Vagina (tissue), 2 donors: ENCODE measurements around the gene MEGF6. TPM values are rescaled to one million over a fixed set of nuclear protein-coding genes. Genes with fewer than 3 reads are reported as not detected.

Source experiments
- DNase-seq, 2 donors: peaks; one replicate each; pipeline ENCODE4 v3.0.0-alpha.2; 2017; ENCODE audit errors: extremely low spot score in 2 of 2
- H3K27ac ChIP-seq: fragments of 200-600 bp; sonication (generic); one replicate; pipeline ENCODE4 v1.5.1; 2019
- H3K27me3 ChIP-seq: fragments of 200-600 bp; sonication (generic); one replicate; pipeline ENCODE4 v1.5.1; 2019
- H3K36me3 ChIP-seq, 2 donors: fragments of 200-600 bp; sonication (generic); one replicate each; pipeline ENCODE4 v1.5.1; 2017 to 2019
- H3K4me1 ChIP-seq: fragments of 200-600 bp; sonication (generic); one replicate; pipeline ENCODE4 v1.5.1; 2019
- H3K4me3 ChIP-seq, 2 donors: fragments of 200-600 bp; sonication (generic); 1 replicate in 1 of 2; 2 replicates in 1 of 2; pipeline ENCODE4 v1.5.1; 2016 to 2019
- H3K9me3 ChIP-seq: fragments of 200-600 bp; sonication (generic); one replicate; pipeline ENCODE4 v1.5.1; 2019
- POLR2A ChIP-seq, 2 donors: fragments of 450-650 bp; IDR thresholded peaks; one replicate each; pipeline ENCODE4 v1.6.1; 2017; ENCODE audit warnings: antibody characterized with exemption in 2 of 2, mild to moderate bottlenecking in 2 of 2, moderate library complexity in 2 of 2
- POLR2AphosphoS5 ChIP-seq, 2 donors: sonication (generic); formaldehyde crosslinking; IDR thresholded peaks; one replicate each; pipeline ENCODE4 v1.9.0; 2017; ENCODE audit warnings: antibody characterized with exemption in 2 of 2, mild to moderate bottlenecking in 2 of 2, low read depth in 1 of 2; ENCODE audit not compliant: insufficient read depth in 1 of 2
- intact Hi-C: fragments of 100-400 bp; cut with DNase I; formaldehyde crosslinking; loops from one replicate; pipeline ENCODE4 v1.15.1; 2023
- total RNA-seq: library from RNA; depleted of rRNA; stranded (reverse); fragments of >200 nt; gene quantifications from one replicate; pipeline ENCODE4 v1.2.3, GENCODE V29; 2016
- TF ChIP-seq, protein P1 (sequence below), 3 experiments: fragments of 450-650 bp in 2 of 3; fragments of 200-600 bp in 1 of 3; sonication (generic) in 1 of 3; IDR thresholded peaks; one replicate each; pipeline ENCODE4 v1.5.1; 2017 to 2019; ENCODE audit warnings: antibody characterized with exemption in 3 of 3, mild to moderate bottlenecking in 2 of 3, moderate library complexity in 2 of 3

MEGF6 gene
- total RNA-seq, 1 donor from 2014 or later, result 37.6 TPM

DNA sequence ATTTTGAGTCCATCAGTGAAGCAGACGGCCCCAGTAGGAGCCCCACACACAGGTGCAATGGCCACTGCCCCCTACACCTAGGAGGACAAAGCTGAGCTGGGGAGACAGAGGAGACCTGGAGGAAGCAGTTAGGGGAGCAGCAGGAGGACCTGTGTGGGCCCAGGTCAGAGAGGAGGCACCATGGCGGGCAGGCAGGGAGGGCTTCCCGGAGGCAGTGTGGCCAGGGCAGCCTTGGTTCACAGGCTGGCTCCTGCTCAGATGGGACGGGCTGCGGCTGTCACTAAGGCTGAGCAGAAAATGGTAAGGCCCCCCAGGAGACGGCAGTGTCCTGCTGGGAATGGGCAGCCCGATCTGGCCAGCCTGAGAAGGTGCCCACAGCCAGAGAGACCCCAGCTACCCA is 15.4 kb downstream of the MEGF6 start:
- no peaks in the 10 kb centered on the region for H3K9me3 ChIP-seq
- no peak overlapping the region for H3K4me3 ChIP-seq
- no peak for DNase-seq
- peaks cover 15% of the 10 kb centered on the region for H3K4me1 ChIP-seq
- H3K27me3 ChIP-seq, result no peaks in the 10 kb centered on the region
- intact Hi-C loops, result no loop called here
- no peak overlapping the region for H3K27ac ChIP-seq
- TF ChIP-seq POLR2AphosphoS5 (IDR thresholded peaks at IDR 0.05; ENCODE audit: insufficient read depth in 1 of 2, low read depth in 1 of 2), result no peak
- H3K36me3 ChIP-seq, result no peaks in the 10 kb centered on the region

DNA sequence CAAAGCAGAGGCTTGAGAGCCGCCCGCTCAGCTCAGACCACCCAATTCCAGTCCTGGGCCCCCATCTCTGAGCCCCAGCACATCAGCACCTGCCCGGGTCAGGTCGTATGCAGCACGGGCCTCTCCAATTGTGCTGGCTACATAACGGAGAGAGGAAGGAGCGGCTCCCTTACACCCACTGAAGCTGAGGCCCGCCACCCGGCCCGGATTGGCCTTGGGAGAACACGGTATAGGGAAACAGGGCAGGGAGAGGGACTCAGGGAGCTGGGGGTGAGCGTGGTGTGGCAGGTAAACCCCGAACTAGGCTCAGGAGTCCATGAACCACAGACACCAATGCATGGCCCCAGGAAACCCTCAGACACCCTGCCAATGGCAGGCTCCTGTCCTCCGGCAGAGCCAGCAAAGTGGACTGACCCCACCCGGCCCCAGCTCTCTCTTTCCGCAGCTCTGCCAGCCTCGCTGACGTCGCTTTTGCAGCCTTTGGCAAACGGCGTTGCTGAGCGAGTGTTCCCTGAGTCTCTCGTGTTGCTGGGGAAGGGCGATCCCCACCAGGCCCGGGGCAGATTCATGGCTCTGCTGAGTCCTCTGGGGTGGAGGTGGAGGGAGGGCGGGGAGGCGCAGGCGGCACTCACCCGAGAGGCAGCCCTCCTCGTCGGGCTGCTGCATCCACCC is 16.5 kb downstream of the MEGF6 start:
- DNase-seq, result no peak
- Histone ChIP-seq H3K4me3 (no peak overlapping the region), H3K27me3 (no peaks in the 10 kb centered on the region), H3K4me1 (peaks cover 15% of the 10 kb centered on the region), H3K36me3 (no peaks in the 10 kb centered on the region), H3K27ac (no peak overlapping the region), H3K9me3 (no peaks in the 10 kb centered on the region)
- intact Hi-C loops, result no loop called here
- TF ChIP-seq POLR2A (IDR thresholded peaks at IDR 0.05) (no peak), POLR2AphosphoS5 (IDR thresholded peaks at IDR 0.05; ENCODE audit: insufficient read depth in 1 of 2, low read depth in 1 of 2) (no peak)
- TF ChIP-seq, protein P1, sequence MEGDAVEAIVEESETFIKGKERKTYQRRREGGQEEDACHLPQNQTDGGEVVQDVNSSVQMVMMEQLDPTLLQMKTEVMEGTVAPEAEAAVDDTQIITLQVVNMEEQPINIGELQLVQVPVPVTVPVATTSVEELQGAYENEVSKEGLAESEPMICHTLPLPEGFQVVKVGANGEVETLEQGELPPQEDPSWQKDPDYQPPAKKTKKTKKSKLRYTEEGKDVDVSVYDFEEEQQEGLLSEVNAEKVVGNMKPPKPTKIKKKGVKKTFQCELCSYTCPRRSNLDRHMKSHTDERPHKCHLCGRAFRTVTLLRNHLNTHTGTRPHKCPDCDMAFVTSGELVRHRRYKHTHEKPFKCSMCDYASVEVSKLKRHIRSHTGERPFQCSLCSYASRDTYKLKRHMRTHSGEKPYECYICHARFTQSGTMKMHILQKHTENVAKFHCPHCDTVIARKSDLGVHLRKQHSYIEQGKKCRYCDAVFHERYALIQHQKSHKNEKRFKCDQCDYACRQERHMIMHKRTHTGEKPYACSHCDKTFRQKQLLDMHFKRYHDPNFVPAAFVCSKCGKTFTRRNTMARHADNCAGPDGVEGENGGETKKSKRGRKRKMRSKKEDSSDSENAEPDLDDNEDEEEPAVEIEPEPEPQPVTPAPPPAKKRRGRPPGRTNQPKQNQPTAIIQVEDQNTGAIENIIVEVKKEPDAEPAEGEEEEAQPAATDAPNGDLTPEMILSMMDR (IDR thresholded peaks at IDR 0.05), result no peak

DNA sequence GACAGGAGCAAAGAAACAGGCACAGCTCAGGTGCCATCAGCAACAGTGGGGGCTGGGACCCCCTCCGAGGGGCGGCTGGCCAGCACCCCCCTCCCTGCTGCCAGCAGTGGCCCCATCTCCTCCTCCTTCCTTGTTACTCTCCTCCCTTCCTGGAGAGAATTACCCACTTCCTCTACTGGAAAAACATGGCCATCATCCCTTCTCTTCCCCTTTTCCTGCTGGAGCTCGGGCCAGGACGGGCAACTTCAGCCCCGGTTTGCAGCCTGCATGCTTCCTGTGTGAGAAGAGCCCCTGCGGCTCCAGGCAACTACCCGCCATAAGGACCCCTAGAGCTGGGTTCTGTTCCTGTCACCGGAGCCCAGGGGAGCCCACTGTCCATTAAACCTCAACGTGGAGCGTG is 17.6 kb downstream of the MEGF6 start:
- H3K36me3 ChIP-seq, result no peaks in the 10 kb centered on the region
- intact Hi-C loops, result no loop called here
- no peak for DNase-seq
- no peaks in the 10 kb centered on the region for H3K27me3 ChIP-seq
- no peak overlapping the region for H3K27ac ChIP-seq
- no peak overlapping the region for H3K4me3 ChIP-seq
- TF ChIP-seq, protein P1 (IDR thresholded peaks at IDR 0.05), result no peak
- TF ChIP-seq POLR2A (IDR thresholded peaks at IDR 0.05) (no peak), POLR2AphosphoS5 (IDR thresholded peaks at IDR 0.05; ENCODE audit: insufficient read depth in 1 of 2, low read depth in 1 of 2) (no peak)
- H3K4me1 ChIP-seq, result peaks cover 11% of the 10 kb centered on the region
- H3K9me3 ChIP-seq, result no peaks in the 10 kb centered on the region

- H3K36me3 ChIP-seq, result no peaks in the 10 kb centered on the region
- no peak for TF ChIP-seq POLR2A (IDR thresholded peaks at IDR 0.05)
- no peak for TF ChIP-seq POLR2AphosphoS5 (IDR thresholded peaks at IDR 0.05; ENCODE audit: insufficient read depth in 1 of 2, low read depth in 1 of 2)
- TF ChIP-seq, protein P1 (IDR thresholded peaks at IDR 0.05), result no peak
- no peak overlapping the region for H3K27ac ChIP-seq
- DNase-seq, result no peak
- no peaks in the 10 kb centered on the region for H3K27me3 ChIP-seq
- intact Hi-C loops, result no loop called here
- H3K9me3 ChIP-seq, result no peaks in the 10 kb centered on the region
- no peak overlapping the region for H3K4me3 ChIP-seq
- H3K4me1 ChIP-seq, result peaks cover 7% of the 10 kb centered on the region
These were observed 18.0 kb downstream of the MEGF6 start for GRCh38 chr1:3593334-3593733.

DNA sequence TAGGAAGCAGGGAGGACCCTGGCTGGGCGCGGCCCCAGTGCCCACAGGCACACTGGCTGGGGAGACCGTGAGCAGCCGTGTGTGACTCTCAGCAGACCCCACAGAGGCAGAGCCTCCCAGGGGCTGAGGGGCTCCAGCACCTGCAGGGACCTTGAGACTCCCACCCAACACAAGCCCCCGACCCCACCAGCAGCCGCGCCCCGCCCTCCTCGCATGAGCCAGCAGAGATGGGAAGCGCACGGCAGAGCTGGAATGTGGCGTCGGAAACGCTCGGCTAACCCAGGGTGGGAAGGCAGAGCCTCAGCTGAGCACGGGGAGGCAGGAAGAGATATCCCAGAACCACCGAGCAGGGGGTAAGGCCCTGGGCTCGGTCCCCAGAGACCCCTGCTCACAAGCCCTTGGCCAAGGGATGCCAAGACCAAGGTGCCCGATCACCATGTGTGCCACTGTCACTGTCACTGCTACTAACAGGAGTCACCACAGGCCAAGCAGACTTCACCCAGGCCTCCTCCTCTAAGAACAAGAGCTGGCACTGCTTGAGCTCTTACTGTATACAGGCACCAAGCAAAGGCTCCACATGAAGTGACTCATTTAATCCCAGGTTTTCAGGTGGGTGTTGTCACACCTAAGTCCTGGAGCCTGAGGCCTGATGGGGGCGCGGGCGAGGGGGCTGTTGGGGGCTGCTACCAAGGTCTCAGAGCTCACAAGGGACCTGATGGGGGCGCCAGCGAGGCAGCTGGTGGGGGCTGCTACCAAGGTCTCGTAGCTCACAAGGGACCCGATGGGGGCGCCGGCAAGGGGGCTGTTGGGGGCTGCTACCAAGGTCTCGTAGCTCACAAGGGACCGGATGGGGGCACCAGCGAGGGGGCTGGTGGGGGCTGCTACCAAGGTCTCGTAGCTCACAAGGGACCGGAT is 20.1 kb downstream of the MEGF6 start:
- no peak for DNase-seq
- no peaks in the 10 kb centered on the region for H3K36me3 ChIP-seq
- H3K4me1 ChIP-seq, result no peaks in the 10 kb centered on the region
- TF ChIP-seq POLR2AphosphoS5 (IDR thresholded peaks at IDR 0.05; ENCODE audit: insufficient read depth in 1 of 2, low read depth in 1 of 2), result no peak
- no peak for TF ChIP-seq POLR2A (IDR thresholded peaks at IDR 0.05)
- TF ChIP-seq, protein P1 (IDR thresholded peaks at IDR 0.05), result no peak
- H3K27me3 ChIP-seq, result no peaks in the 10 kb centered on the region
- H3K9me3 ChIP-seq, result no peaks in the 10 kb centered on the region
- no peak overlapping the region for H3K4me3 ChIP-seq
- intact Hi-C loops, result no loop called here
- no peak overlapping the region for H3K27ac ChIP-seq
